Activated CD4-positive, alpha-beta T cell treated with anti-CD3 and anti-CD28 coated beads, Interleukin-2, Interleukin-4, amounts not matched to agents 100 ng/mL and 50 ng/mL, durations not matched to agents 16 hours and 8 hours (primary cell): ENCODE measurements around the gene NECTIN1.
A peak's percentile ranks its signal among the peaks of the same experiment; 100 is the strongest.

Experiments used
- DNase-seq: peaks from one replicate; pipeline ENCODE4 v3.0.0-alpha.2; 2020; ENCODE audit warnings: low spot score

Gene NECTIN1

GRCh38 chr11:119671561-119672015 lies 57.4 kb downstream of the NECTIN1 start:
- DNase-seq = no peak

GRCh38 chr11:119671051-119671450 lies 57.9 kb downstream of the NECTIN1 start:
- DNase-seq = no peak

GRCh38 chr11:119669487-119669886 lies 59.5 kb downstream of the NECTIN1 start:
- no peak for DNase-seq

- DNase-seq = no peak
Measured at GRCh38 chr11:119668676-119669075, 60.3 kb downstream of the NECTIN1 start.

- DNase-seq = peak; percentile 46
Measured at GRCh38 chr11:119666463-119667131, 62.4 kb downstream of the NECTIN1 start.

- no peak for DNase-seq
Measured at GRCh38 chr11:119666061-119666460, 62.9 kb downstream of the NECTIN1 start.

GRCh38 chr11:119664701-119665420 lies 64.1 kb downstream of the NECTIN1 start:
- DNase-seq = no peak

- DNase-seq = no peak
Measured at GRCh38 chr11:119664063-119664572, 64.9 kb downstream of the NECTIN1 start.

- DNase-seq = no peak
Measured at GRCh38 chr11:119663279-119663678, 65.7 kb downstream of the NECTIN1 start.

GRCh38 chr11:119661226-119661625 lies 67.8 kb downstream of the NECTIN1 start:
- no peak for DNase-seq

GRCh38 chr11:119659971-119660723 lies 68.9 kb downstream of the NECTIN1 start:
- no peak for DNase-seq

GRCh38 chr11:119652907-119653659 lies 75.9 kb downstream of the NECTIN1 start:
- DNase-seq = no peak

GRCh38 chr11:119651802-119652584 lies 77.0 kb downstream of the NECTIN1 start:
- DNase-seq = no peak

- no peak for DNase-seq
Measured at GRCh38 chr11:119650251-119650650, 78.7 kb downstream of the NECTIN1 start.

- DNase-seq = no peak
Measured at GRCh38 chr11:119647254-119647653, 81.7 kb downstream of the NECTIN1 start.

- DNase-seq = no peak
Measured at GRCh38 chr11:119645018-119645417, 84.0 kb downstream of the NECTIN1 start.

- no peak for DNase-seq
Measured at GRCh38 chr11:119644502-119644901, 84.5 kb downstream of the NECTIN1 start.

- no peak for DNase-seq
Measured at GRCh38 chr11:119643876-119644225, 85.1 kb downstream of the NECTIN1 start.

- no peak for DNase-seq
Measured at GRCh38 chr11:119643212-119643875, 85.7 kb downstream of the NECTIN1 start.

GRCh38 chr11:119641983-119642745 lies 86.8 kb downstream of the NECTIN1 start:
- peak; percentile 10 for DNase-seq
